Activated CD8-positive, alpha-beta T cell treated with anti-CD3 and anti-CD28 coated beads, Interleukin-2, amount 10 ng/mL, durations not matched to agents 7 days and 5 days (primary cell): ENCODE data around the gene DIAPH2. TPM values are rescaled to one million over a fixed set of nuclear protein-coding genes. Genes with fewer than 3 reads are reported as not detected.

Experiments used
- ATAC-seq: fragments of 150-1000 bp; cut with Tn5 transposase; one replicate; pipeline ENCODE4 v1.10.0; 2021; ENCODE audit warnings: moderate library complexity
- CTCF ChIA-PET: fragments of 350-600 bp; sonication (Branson Sonifier 250); formaldehyde crosslinking; loops from one replicate; lab custom pipeline; 2021; ENCODE audit warnings: antibody characterized with exemption; lab: Charles Lee
- POLR2A ChIA-PET: fragments of 350-600 bp; sonication (Branson Sonifier 250); formaldehyde crosslinking; loops from one replicate; lab custom pipeline; 2021; ENCODE audit warnings: antibody characterized with exemption; lab: Charles Lee
- DNase-seq: peaks from one replicate; pipeline ENCODE4 v3.0.0-alpha.2; 2020
- H3K27ac Mint-ChIP-seq: one replicate; pipeline ENCODE4 v1.8.0; 2021; ENCODE audit warnings: mild to moderate bottlenecking, mixed read lengths
- H3K27me3 Mint-ChIP-seq: one replicate; pipeline ENCODE4 v1.8.0; 2021; ENCODE audit warnings: low read depth, mixed read lengths
- H3K36me3 Mint-ChIP-seq: one replicate; pipeline ENCODE4 v1.8.0; 2021; ENCODE audit warnings: low read depth, mixed read lengths
- H3K4me1 Mint-ChIP-seq: one replicate; pipeline ENCODE4 v1.8.0; 2021; ENCODE audit warnings: low read depth, mixed read lengths
- H3K4me3 Mint-ChIP-seq: one replicate; pipeline ENCODE4 v1.8.0; 2021; ENCODE audit warnings: mild to moderate bottlenecking, mixed read lengths
- H3K9me3 Mint-ChIP-seq: one replicate; pipeline ENCODE4 v1.8.0; 2022; ENCODE audit warnings: mixed read lengths; ENCODE audit not compliant: insufficient read depth
- total RNA-seq, 2 experiments: library from RNA; stranded (reverse); gene quantifications; one replicate each; pipeline ENCODE4 v1.2.3, GENCODE V29; 2021

Gene DIAPH2
- total RNA-seq, 2 experiments from 2014 or later: 14.1 to 14.4 TPM

- H3K27ac Mint-ChIP-seq: no peak overlapping the region
- H3K4me3 Mint-ChIP-seq: no peak overlapping the region
- H3K36me3 Mint-ChIP-seq: peaks cover 1% of the 10 kb centered on the region
- H3K27me3 Mint-ChIP-seq: no peaks in the 10 kb centered on the region
- H3K9me3 Mint-ChIP-seq: no peaks in the 10 kb centered on the region
- CTCF ChIA-PET: no interaction called here
- no peak for DNase-seq
- no peak for ATAC-seq
- POLR2A ChIA-PET: no interaction called here
- H3K4me1 Mint-ChIP-seq: peaks cover 6% of the 10 kb centered on the region
These were observed 810.2 kb downstream of the DIAPH2 start for GRCh38 chrX:97494756-97495372.

- POLR2A ChIA-PET: no interaction called here
- Mint-ChIP-seq H3K4me3 (no peak overlapping the region), H3K27ac (no peak overlapping the region), H3K9me3 (no peaks in the 10 kb centered on the region), H3K4me1 (peaks cover 6% of the 10 kb centered on the region), H3K36me3 (peaks cover 1% of the 10 kb centered on the region), H3K27me3 (no peaks in the 10 kb centered on the region)
- no peak for ATAC-seq
- CTCF ChIA-PET: no interaction called here
- DNase-seq: no peak
These were observed 813.5 kb downstream of the DIAPH2 start for GRCh38 chrX:97498093-97498492.

- Mint-ChIP-seq H3K4me1 (no peaks in the 10 kb centered on the region), H3K36me3 (no peaks in the 10 kb centered on the region)
These were observed 819.8 kb downstream of the DIAPH2 start for GRCh38 chrX:97504431-97504830.

GRCh38 chrX:97517763-97518162 is 833.1 kb downstream of the DIAPH2 start:
- Mint-ChIP-seq H3K27me3 (no peaks in the 10 kb centered on the region), H3K27ac (no peak overlapping the region), H3K36me3 (no peaks in the 10 kb centered on the region), H3K9me3 (no peaks in the 10 kb centered on the region), H3K4me1 (no peaks in the 10 kb centered on the region), H3K4me3 (no peak overlapping the region)
- DNase-seq (no peak), ATAC-seq (no peak)
- ChIA-PET POLR2A (no interaction called here), CTCF (no interaction called here)

More at GRCh38 chrX:97504431-97504830, 819.8 kb downstream of the DIAPH2 start:
- Mint-ChIP-seq H3K27me3 (no peaks in the 10 kb centered on the region), H3K27ac (no peak overlapping the region), H3K9me3 (no peaks in the 10 kb centered on the region), H3K4me3 (no peak overlapping the region)
- no peak for DNase-seq
- POLR2A ChIA-PET: no interaction called here
- CTCF ChIA-PET: no interaction called here
- ATAC-seq: no peak

GRCh38 chrX:97522307-97522706 is 837.7 kb downstream of the DIAPH2 start:
- ATAC-seq: no peak
- Mint-ChIP-seq H3K4me1 (no peaks in the 10 kb centered on the region), H3K27ac (no peak overlapping the region), H3K9me3 (no peaks in the 10 kb centered on the region), H3K36me3 (no peaks in the 10 kb centered on the region), H3K4me3 (no peak overlapping the region), H3K27me3 (no peaks in the 10 kb centered on the region)
- ChIA-PET CTCF (no interaction called here), POLR2A (no interaction called here)
- DNase-seq: no peak

GRCh38 chrX:97524340-97524739 is 839.7 kb downstream of the DIAPH2 start:
- Mint-ChIP-seq H3K36me3 (no peaks in the 10 kb centered on the region), H3K4me1 (no peaks in the 10 kb centered on the region), H3K27me3 (no peaks in the 10 kb centered on the region), H3K4me3 (no peak overlapping the region), H3K9me3 (peaks cover under 1% of the 10 kb centered on the region), H3K27ac (no peak overlapping the region)
- POLR2A ChIA-PET: no interaction called here
- DNase-seq: no peak
- ATAC-seq: no peak
- CTCF ChIA-PET: no interaction called here

- no peak overlapping the region for H3K4me3 Mint-ChIP-seq
- H3K9me3 Mint-ChIP-seq: peaks cover 6% of the 10 kb centered on the region
- ChIA-PET CTCF (no interaction called here), POLR2A (no interaction called here)
- no peaks in the 10 kb centered on the region for H3K4me1 Mint-ChIP-seq
- no peaks in the 10 kb centered on the region for H3K36me3 Mint-ChIP-seq
- no peak overlapping the region for H3K27ac Mint-ChIP-seq
- no peaks in the 10 kb centered on the region for H3K27me3 Mint-ChIP-seq
- DNase-seq (no peak), ATAC-seq (no peak)
These were observed 840.4 kb downstream of the DIAPH2 start for GRCh38 chrX:97524997-97525396.

- POLR2A ChIA-PET: no interaction called here
- no peaks in the 10 kb centered on the region for H3K36me3 Mint-ChIP-seq
- H3K27ac Mint-ChIP-seq: no peak overlapping the region
- peaks cover 13% of the 10 kb centered on the region for H3K9me3 Mint-ChIP-seq
- ATAC-seq (no peak), DNase-seq (no peak)
- H3K4me1 Mint-ChIP-seq: no peaks in the 10 kb centered on the region
- H3K27me3 Mint-ChIP-seq: no peaks in the 10 kb centered on the region
- CTCF ChIA-PET: no interaction called here
- H3K4me3 Mint-ChIP-seq: no peak overlapping the region
These were observed 841.3 kb downstream of the DIAPH2 start for GRCh38 chrX:97525981-97526380.

- Mint-ChIP-seq H3K27ac (no peak overlapping the region), H3K4me1 (no peaks in the 10 kb centered on the region), H3K27me3 (no peaks in the 10 kb centered on the region), H3K4me3 (no peak overlapping the region), H3K9me3 (peaks cover 13% of the 10 kb centered on the region), H3K36me3 (no peaks in the 10 kb centered on the region)
- ChIA-PET POLR2A (no interaction called here), CTCF (no interaction called here)
- DNase-seq (no peak), ATAC-seq (no peak)
These were observed 843.1 kb downstream of the DIAPH2 start for GRCh38 chrX:97527725-97528124.

GRCh38 chrX:97529536-97530200 is 845.0 kb downstream of the DIAPH2 start:
- no peaks in the 10 kb centered on the region for H3K4me1 Mint-ChIP-seq
- H3K9me3 Mint-ChIP-seq: peaks cover 13% of the 10 kb centered on the region
- no peak overlapping the region for H3K27ac Mint-ChIP-seq
- ChIA-PET POLR2A (no interaction called here), CTCF (no interaction called here)
- no peaks in the 10 kb centered on the region for H3K36me3 Mint-ChIP-seq
- no peak overlapping the region for H3K4me3 Mint-ChIP-seq
- H3K27me3 Mint-ChIP-seq: no peaks in the 10 kb centered on the region
- DNase-seq (no peak), ATAC-seq (no peak)

GRCh38 chrX:97531825-97532224 is 847.2 kb downstream of the DIAPH2 start:
- H3K4me3 Mint-ChIP-seq: no peak overlapping the region
- DNase-seq (no peak), ATAC-seq (no peak)
- H3K4me1 Mint-ChIP-seq: no peaks in the 10 kb centered on the region
- no peaks in the 10 kb centered on the region for H3K27me3 Mint-ChIP-seq
- H3K27ac Mint-ChIP-seq: no peak overlapping the region
- ChIA-PET POLR2A (no interaction called here), CTCF (no interaction called here)
- H3K9me3 Mint-ChIP-seq: peaks cover 13% of the 10 kb centered on the region
- H3K36me3 Mint-ChIP-seq: no peaks in the 10 kb centered on the region

GRCh38 chrX:97538745-97539144 is 854.1 kb downstream of the DIAPH2 start:
- no peaks in the 10 kb centered on the region for H3K27me3 Mint-ChIP-seq
- ATAC-seq (no peak), DNase-seq (no peak)
- no peak overlapping the region for H3K4me3 Mint-ChIP-seq
- POLR2A ChIA-PET: no interaction called here
- H3K36me3 Mint-ChIP-seq: no peaks in the 10 kb centered on the region
- CTCF ChIA-PET: no interaction called here
- H3K27ac Mint-ChIP-seq: no peak overlapping the region
- no peaks in the 10 kb centered on the region for H3K9me3 Mint-ChIP-seq
- H3K4me1 Mint-ChIP-seq: no peaks in the 10 kb centered on the region
